Type B pancreatic cell (in vitro differentiated cells): ENCODE data around the gene ARHGEF1. TPM values are rescaled to one million over a fixed set of nuclear protein-coding genes. Genes with fewer than 3 reads are reported as not detected.

Experiments used
- DNase-seq: peaks from one replicate; pipeline ENCODE4 v3.0.0; 2021; ENCODE audit warnings: mixed read lengths; ENCODE audit not compliant: unreplicated experiment; ENCODE audit errors: extremely low spot score
- H3K27ac Mint-ChIP-seq: 2 replicates; pipeline ENCODE4 v1.8.0; 2021; ENCODE audit warnings: mild to moderate bottlenecking, mixed read lengths
- H3K27me3 Mint-ChIP-seq: 2 replicates; pipeline ENCODE4 v1.8.0; 2021; ENCODE audit warnings: mixed read lengths
- H3K36me3 Mint-ChIP-seq: 2 replicates; pipeline ENCODE4 v1.8.0; 2021; ENCODE audit warnings: mixed read lengths
- H3K4me1 Mint-ChIP-seq: one replicate; pipeline ENCODE4 v1.8.0; 2021; ENCODE audit warnings: mixed read lengths; ENCODE audit not compliant: unreplicated experiment
- H3K4me3 Mint-ChIP-seq: 2 replicates; pipeline ENCODE4 v1.8.0; 2021; ENCODE audit warnings: mild to moderate bottlenecking, mixed read lengths
- H3K9me3 Mint-ChIP-seq: 2 replicates; pipeline ENCODE4 v1.8.0; 2021; ENCODE audit warnings: mixed read lengths
- total RNA-seq: library from RNA; stranded (reverse); gene quantifications from 2 replicates; pipeline ENCODE4 v1.2.1, GENCODE V29; 2021; ENCODE audit warnings: low replicate concordance
- TF ChIP-seq, protein P1 (sequence below): fragments of 200-600 bp; sonication (generic); conservative IDR thresholded peaks from 2 replicates; pipeline ENCODE4 v1.5.0; 2021; ENCODE audit warnings: antibody characterized with exemption, mild to moderate bottlenecking

ARHGEF1 gene
- total RNA-seq, 1 donor from 2014 or later = 58.9 TPM

DNA sequence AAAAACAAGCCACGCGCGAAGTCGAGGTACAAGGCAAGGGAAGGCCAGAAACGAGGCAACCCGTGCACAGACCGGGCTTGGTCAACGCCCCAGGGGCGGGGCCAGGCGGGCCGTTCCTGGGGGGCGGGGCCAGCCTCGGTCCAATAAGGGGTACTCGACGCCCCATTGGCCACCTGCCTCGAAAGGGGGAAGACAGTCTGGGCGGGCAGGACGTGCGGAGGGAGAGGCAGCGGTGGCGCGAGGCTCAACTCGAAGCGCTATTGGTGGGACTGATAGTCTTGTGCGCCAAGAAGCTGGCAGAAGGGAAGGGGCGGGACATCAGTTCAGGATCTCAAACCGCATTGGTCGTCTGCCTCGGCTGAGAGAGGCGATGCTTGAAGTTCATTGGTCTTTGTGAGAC lies 38.4 kb upstream of the ARHGEF1 start, which contains the start of gene LYPD4:
Gene LYPD4, minus strand, starts transcription at position 83 of the 400 bp plus-strand sequence. CDS start 5,398 bp downstream, outside the sequence.
- no peak within 1 kb of the TSS for H3K4me3 Mint-ChIP-seq
- H3K4me1 Mint-ChIP-seq = no peaks in the 10 kb centered on the region
- no peak for DNase-seq
- TF ChIP-seq, protein P1, sequence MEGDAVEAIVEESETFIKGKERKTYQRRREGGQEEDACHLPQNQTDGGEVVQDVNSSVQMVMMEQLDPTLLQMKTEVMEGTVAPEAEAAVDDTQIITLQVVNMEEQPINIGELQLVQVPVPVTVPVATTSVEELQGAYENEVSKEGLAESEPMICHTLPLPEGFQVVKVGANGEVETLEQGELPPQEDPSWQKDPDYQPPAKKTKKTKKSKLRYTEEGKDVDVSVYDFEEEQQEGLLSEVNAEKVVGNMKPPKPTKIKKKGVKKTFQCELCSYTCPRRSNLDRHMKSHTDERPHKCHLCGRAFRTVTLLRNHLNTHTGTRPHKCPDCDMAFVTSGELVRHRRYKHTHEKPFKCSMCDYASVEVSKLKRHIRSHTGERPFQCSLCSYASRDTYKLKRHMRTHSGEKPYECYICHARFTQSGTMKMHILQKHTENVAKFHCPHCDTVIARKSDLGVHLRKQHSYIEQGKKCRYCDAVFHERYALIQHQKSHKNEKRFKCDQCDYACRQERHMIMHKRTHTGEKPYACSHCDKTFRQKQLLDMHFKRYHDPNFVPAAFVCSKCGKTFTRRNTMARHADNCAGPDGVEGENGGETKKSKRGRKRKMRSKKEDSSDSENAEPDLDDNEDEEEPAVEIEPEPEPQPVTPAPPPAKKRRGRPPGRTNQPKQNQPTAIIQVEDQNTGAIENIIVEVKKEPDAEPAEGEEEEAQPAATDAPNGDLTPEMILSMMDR = no peak
- peaks cover 4% of the 10 kb centered on the region for H3K9me3 Mint-ChIP-seq
- no peak within 1 kb of the TSS for H3K27ac Mint-ChIP-seq
- H3K36me3 Mint-ChIP-seq = no peaks in the 10 kb centered on the region
- H3K27me3 Mint-ChIP-seq = peaks cover 30% of the 10 kb centered on the region

- Mint-ChIP-seq H3K36me3 (no peaks in the 10 kb centered on the region), H3K27me3 (peaks cover 30% of the 10 kb centered on the region), H3K4me1 (no peaks in the 10 kb centered on the region), H3K9me3 (peaks cover 4% of the 10 kb centered on the region), H3K27ac (no peak within 1 kb of the TSS), H3K4me3 (no peak within 1 kb of the TSS)
- no peak for DNase-seq
- TF ChIP-seq, protein P1 = no peak
These were observed 38.2 kb upstream of the ARHGEF1 start, which contains the start of gene DMRTC2 for GRCh38 chr19:41845001-41845050. Gene DMRTC2 (plus strand): TSS chr19:41845042. CDS start chr19:41847429, 2,387 bp downstream.

DNA sequence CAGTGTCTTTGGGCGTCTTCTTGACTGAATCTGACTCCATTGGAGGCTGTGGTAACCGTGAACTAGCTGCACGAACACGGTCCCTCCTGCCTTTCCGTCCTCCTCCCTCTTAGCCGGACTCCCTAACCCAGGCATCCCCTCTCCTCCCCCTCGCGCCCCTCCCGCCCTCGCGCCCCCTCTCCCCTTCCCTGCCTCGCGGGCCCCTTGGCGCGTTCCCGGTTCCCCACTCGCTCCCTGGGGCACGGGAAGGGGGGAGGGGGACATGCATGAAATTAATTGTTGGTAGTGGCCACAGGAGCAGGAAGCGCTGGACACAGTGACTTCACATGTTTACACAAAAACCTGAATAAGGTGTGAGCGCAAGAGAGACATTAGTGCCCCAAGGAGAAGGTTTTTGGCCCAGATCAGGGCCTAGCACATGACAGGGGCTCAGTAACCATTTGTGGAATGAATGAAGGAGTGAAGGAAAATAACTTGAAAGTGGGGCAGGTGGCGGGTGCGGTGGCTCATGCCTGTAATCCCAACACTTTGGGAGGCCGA lies 37.9 kb upstream of the ARHGEF1 start:
- DNase-seq = no peak
- TF ChIP-seq, protein P1 = no peak
- no peaks in the 10 kb centered on the region for H3K4me1 Mint-ChIP-seq
- H3K4me3 Mint-ChIP-seq = no peak overlapping the region
- no peak overlapping the region for H3K27ac Mint-ChIP-seq
- H3K36me3 Mint-ChIP-seq = no peaks in the 10 kb centered on the region
- peaks cover 4% of the 10 kb centered on the region for H3K9me3 Mint-ChIP-seq
- peaks cover 31% of the 10 kb centered on the region for H3K27me3 Mint-ChIP-seq

DNA sequence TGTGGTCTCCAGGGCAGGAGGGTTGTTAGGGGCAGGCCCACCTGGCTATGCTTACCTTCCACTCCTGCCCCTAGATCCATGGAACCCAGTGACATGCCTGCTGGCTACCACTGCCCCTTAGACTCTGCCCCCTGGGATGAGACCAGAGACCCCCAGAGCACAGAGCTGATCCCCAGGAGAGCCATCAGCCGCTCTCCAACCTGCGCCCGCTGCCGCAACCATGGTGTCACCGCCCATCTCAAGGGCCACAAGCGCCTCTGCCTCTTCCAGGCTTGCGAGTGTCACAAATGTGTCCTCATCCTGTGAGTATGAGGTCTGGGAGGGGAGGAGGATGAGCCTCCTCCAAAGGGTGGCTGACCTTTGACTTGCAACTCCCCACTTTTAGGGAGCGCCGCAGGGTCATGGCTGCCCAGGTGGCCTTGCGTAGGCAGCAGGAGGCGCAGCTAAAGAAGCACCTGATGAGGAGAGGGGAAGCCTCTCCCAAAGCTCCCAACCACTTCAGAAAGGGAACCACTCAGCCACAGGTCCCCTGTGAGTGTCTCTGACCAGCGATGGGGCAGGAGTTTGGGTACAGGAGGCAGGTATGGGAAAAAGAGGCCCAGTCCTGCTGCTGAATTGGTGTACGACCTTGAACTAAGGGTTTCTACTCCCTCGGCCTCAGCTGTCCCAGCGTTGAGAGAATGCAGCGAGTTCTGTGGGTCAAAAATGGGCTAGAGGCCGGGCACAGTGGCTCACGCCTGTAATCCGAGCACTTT lies 35.5 kb upstream of the ARHGEF1 start:
- Mint-ChIP-seq H3K27me3 (peaks cover 53% of the 10 kb centered on the region), H3K9me3 (peaks cover 4% of the 10 kb centered on the region), H3K4me1 (no peaks in the 10 kb centered on the region), H3K36me3 (no peaks in the 10 kb centered on the region), H3K4me3 (no peak overlapping the region), H3K27ac (no peak overlapping the region)
- DNase-seq = no peak
- TF ChIP-seq, protein P1 = no peak

- H3K27ac Mint-ChIP-seq = no peak overlapping the region
- no peak for DNase-seq
- peaks cover 4% of the 10 kb centered on the region for H3K9me3 Mint-ChIP-seq
- no peaks in the 10 kb centered on the region for H3K36me3 Mint-ChIP-seq
- H3K4me3 Mint-ChIP-seq = no peak overlapping the region
- TF ChIP-seq, protein P1 = no peak
- H3K27me3 Mint-ChIP-seq = peaks cover 57% of the 10 kb centered on the region
- no peaks in the 10 kb centered on the region for H3K4me1 Mint-ChIP-seq
These were observed 34.3 kb upstream of the ARHGEF1 start for GRCh38 chr19:41848666-41849065.

GRCh38 chr19:41849067-41849466 lies 33.9 kb upstream of the ARHGEF1 start:
- TF ChIP-seq, protein P1 = no peak
- no peak for DNase-seq
- H3K4me1 Mint-ChIP-seq = no peaks in the 10 kb centered on the region
- no peak overlapping the region for H3K4me3 Mint-ChIP-seq
- peaks cover 58% of the 10 kb centered on the region for H3K27me3 Mint-ChIP-seq
- no peaks in the 10 kb centered on the region for H3K36me3 Mint-ChIP-seq
- H3K9me3 Mint-ChIP-seq = peaks cover 4% of the 10 kb centered on the region
- no peak overlapping the region for H3K27ac Mint-ChIP-seq
